ENCODE data around the gene PBLD.

PBLD gene

DNA sequence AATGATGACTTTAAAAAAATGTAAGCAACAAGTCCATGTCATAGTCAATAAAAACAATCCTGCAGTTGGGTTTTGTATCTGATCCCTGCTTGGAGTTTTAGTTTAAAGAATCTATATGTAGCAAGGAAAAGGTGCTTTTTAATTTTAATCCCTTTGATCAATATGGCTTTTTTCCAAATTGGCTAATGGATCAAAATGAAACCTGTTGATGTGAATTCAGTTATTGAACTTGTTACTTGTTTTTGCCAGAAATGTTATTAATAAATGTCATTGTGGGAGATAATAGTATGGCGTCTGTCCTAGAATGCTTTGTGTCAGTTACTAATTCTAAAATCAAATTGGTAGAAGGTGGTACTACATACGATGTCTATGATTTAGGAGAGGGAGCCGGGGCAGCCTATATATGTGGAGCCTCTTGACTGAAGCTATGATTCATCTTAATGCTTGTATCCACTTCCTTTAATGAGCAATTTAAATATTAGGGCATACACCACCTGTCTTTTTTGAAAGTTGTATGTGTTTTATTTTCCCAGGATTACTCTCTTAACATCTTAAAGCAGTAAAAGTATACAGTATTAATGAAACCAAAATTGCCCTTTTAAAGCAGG is 10.3 kb upstream of the PBLD start:
- no peak overlapping the region for H2AFZ ChIP-seq (ENCODE audit: low read depth, low read length)
- H3K9ac ChIP-seq (ENCODE audit: low read length) = no peak overlapping the region
- no peak overlapping the region for H3K27ac ChIP-seq (ENCODE audit: low read length)
- H3K79me2 ChIP-seq (ENCODE audit: low read length) = peaks cover 46% of the 10 kb centered on the region
- H3K9me3 ChIP-seq (ENCODE audit: insufficient read depth, low read length) = no peaks in the 10 kb centered on the region
- no peaks in the 10 kb centered on the region for H3K27me3 ChIP-seq (ENCODE audit: low read depth, low read length)
- H3K36me3 ChIP-seq (replicated peaks; ENCODE audit: low read depth, low read length) = peaks cover 48% of the 10 kb centered on the region
- H3K4me1 ChIP-seq (ENCODE audit: low read length) = no peaks in the 10 kb centered on the region
- peaks cover 12% of the 10 kb centered on the region; the same call in 1 of the 2 replicates for H4K20me1 ChIP-seq (ENCODE audit: insufficient read depth, low read length)
- TF ChIP-seq, protein P1, sequence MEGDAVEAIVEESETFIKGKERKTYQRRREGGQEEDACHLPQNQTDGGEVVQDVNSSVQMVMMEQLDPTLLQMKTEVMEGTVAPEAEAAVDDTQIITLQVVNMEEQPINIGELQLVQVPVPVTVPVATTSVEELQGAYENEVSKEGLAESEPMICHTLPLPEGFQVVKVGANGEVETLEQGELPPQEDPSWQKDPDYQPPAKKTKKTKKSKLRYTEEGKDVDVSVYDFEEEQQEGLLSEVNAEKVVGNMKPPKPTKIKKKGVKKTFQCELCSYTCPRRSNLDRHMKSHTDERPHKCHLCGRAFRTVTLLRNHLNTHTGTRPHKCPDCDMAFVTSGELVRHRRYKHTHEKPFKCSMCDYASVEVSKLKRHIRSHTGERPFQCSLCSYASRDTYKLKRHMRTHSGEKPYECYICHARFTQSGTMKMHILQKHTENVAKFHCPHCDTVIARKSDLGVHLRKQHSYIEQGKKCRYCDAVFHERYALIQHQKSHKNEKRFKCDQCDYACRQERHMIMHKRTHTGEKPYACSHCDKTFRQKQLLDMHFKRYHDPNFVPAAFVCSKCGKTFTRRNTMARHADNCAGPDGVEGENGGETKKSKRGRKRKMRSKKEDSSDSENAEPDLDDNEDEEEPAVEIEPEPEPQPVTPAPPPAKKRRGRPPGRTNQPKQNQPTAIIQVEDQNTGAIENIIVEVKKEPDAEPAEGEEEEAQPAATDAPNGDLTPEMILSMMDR (IDR thresholded peaks at IDR 0.05; ENCODE audit: low read depth, low read length) = no peak
- TF ChIP-seq EZH2phosphoT487 (IDR thresholded peaks at IDR 0.05; ENCODE audit: low read depth) = no peak
- no peak overlapping the region for H3K4me2 ChIP-seq (ENCODE audit: low read length)
- H3K4me3 ChIP-seq (ENCODE audit: low read length) = no peak overlapping the region

DNA sequence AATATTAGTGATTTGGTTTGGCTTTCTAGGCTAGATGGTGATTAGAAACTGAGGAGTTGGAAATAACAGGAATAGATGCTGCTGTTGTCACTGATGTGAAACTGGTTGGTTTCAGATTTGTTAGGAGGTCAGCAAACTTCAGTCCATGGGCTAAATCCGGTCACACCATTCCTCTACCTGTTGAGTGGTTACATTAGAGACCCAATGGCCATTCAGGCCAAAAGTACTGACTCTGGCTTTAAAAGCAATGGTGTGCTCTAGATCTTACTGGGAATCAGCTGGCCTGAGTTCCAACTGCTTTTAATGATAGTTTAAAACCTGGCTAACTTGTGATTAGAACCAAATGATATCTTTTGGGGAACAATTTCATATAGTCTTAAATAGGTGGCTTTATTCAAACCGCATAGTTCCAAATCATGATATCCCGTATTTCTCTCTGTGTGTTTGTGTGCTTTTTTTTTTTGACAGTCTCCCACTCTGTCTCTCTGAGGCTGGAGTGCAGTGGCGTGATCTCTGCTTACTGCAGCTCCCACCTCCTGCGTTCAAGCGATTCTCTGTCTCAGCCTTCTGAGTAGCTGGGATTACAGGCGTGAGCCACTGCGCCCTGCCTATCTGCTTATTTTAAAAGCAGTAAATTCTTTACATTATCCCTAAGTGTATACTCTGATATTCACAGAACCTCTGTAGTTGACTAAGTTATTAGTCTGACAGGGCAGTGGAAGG is 7.8 kb upstream of the PBLD start:
- peaks cover 16% of the 10 kb centered on the region for H3K4me1 ChIP-seq (ENCODE audit: low read length)
- no peaks in the 10 kb centered on the region for H3K27me3 ChIP-seq (ENCODE audit: low read depth, low read length)
- H3K4me3 ChIP-seq (ENCODE audit: low read length) = no peak overlapping the region
- no peak overlapping the region for H2AFZ ChIP-seq (ENCODE audit: low read depth, low read length)
- peaks cover 71% of the 10 kb centered on the region for H3K79me2 ChIP-seq (ENCODE audit: low read length)
- no peak overlapping the region for H3K4me2 ChIP-seq (ENCODE audit: low read length)
- no peak overlapping the region for H3K27ac ChIP-seq (ENCODE audit: low read length)
- H3K36me3 ChIP-seq (replicated peaks; ENCODE audit: low read depth, low read length) = peaks cover 52% of the 10 kb centered on the region
- TF ChIP-seq, protein P1 (IDR thresholded peaks at IDR 0.05; ENCODE audit: low read depth, low read length) = no peak
- no peak for TF ChIP-seq EZH2phosphoT487 (IDR thresholded peaks at IDR 0.05; ENCODE audit: low read depth)
- peaks cover 37% of the 10 kb centered on the region for H4K20me1 ChIP-seq (ENCODE audit: insufficient read depth, low read length)
- no peaks in the 10 kb centered on the region for H3K9me3 ChIP-seq (ENCODE audit: insufficient read depth, low read length)
- H3K9ac ChIP-seq (ENCODE audit: low read length) = no peak overlapping the region

DNA sequence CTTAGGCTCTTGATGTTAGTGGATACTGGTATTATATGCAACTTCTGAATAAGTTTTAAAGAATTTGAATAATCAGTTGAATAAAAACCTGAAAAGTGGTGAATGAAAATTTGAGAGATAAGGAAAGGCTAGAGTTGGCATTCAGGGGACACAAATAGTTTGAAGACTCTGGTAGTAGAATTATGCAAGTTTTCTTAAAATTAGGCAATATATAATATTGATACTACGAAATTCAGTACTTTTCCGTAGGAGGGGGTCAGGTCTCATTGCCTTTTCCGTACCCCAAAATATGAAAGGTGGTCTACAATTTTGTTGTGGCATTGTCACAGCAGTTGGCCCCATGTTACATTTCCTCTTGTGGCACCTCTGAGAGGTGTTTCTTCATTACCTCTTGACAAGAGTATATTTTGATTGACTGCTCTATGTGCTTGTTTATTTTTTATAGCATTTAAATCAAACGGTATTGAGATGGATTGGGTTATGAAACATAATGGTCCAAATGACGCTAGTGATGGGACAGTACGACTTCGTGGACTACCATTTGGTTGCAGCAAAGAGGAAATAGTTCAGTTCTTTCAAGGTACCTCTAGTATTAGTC is 4.1 kb upstream of the PBLD start:
- H3K27ac ChIP-seq (ENCODE audit: low read length) = no peak overlapping the region
- H3K27me3 ChIP-seq (ENCODE audit: low read depth, low read length) = no peaks in the 10 kb centered on the region
- H3K4me3 ChIP-seq (ENCODE audit: low read length) = peak overlapping the region; percentile 37; the same call in 1 of the 2 replicates
- TF ChIP-seq EZH2phosphoT487 (IDR thresholded peaks at IDR 0.05; ENCODE audit: low read depth) = no peak
- TF ChIP-seq, protein P1 (IDR thresholded peaks at IDR 0.05; ENCODE audit: low read depth, low read length) = no peak
- no peaks in the 10 kb centered on the region for H3K9me3 ChIP-seq (ENCODE audit: insufficient read depth, low read length)
- H4K20me1 ChIP-seq (ENCODE audit: insufficient read depth, low read length) = peaks cover 64% of the 10 kb centered on the region
- H3K4me1 ChIP-seq (ENCODE audit: low read length) = peaks cover 29% of the 10 kb centered on the region
- H3K36me3 ChIP-seq (replicated peaks; ENCODE audit: low read depth, low read length) = peaks cover 43% of the 10 kb centered on the region
- no peak overlapping the region for H2AFZ ChIP-seq (ENCODE audit: low read depth, low read length)
- H3K4me2 ChIP-seq (ENCODE audit: low read length) = peak overlapping the region; percentile 85
- H3K9ac ChIP-seq (ENCODE audit: low read length) = no peak overlapping the region
- H3K79me2 ChIP-seq (ENCODE audit: low read length) = peaks cover 99% of the 10 kb centered on the region

All from OCI-LY3 (cell line).